B cell (primary cell): ENCODE data around the gene HAPSTR1. TPM values are rescaled to one million over a fixed set of nuclear protein-coding genes. Genes with fewer than 3 reads are reported as not detected.

Source experiments
- ATAC-seq: fragments of 200-7000 bp; cut with Tn5 transposase; one replicate; pipeline ENCODE4 v1.10.0; 2021; ENCODE audit warnings: low read depth, mild to moderate bottlenecking, moderate number of reproducible peaks, moderate library complexity
- CTCF ChIA-PET: fragments of 350-600 bp; sonication (Branson Sonifier 250); formaldehyde crosslinking; loops from one replicate; lab custom pipeline; 2021; ENCODE audit warnings: antibody characterized with exemption, inconsistent platforms; lab: Charles Lee
- POLR2A ChIA-PET: fragments of 350-600 bp; sonication (Branson Sonifier 250); formaldehyde crosslinking; loops from one replicate; lab custom pipeline; 2021; ENCODE audit warnings: antibody characterized with exemption; lab: Charles Lee
- DNase-seq: peaks from one replicate; pipeline ENCODE4 v3.0.0; 2013
- H2AFZ ChIP-seq: 2 replicates; pipeline ENCODE4 v1.6.1; 2012; ENCODE audit warnings: mild to moderate bottlenecking, low read depth, low read length; ENCODE audit not compliant: insufficient read depth, poor library complexity, severe bottlenecking
- H3K27ac ChIP-seq, 2 donors: 1 replicate in 1 of 2; 2 replicates in 1 of 2; pipeline ENCODE4 v1.5.1; 2012 to 2013; ENCODE audit warnings: low read length in 2 of 2, mild to moderate bottlenecking in 2 of 2, moderate library complexity in 1 of 2
- H3K27me3 ChIP-seq, 4 experiments: fragments of 200-600 bp in 1 of 4; sonication (generic) in 1 of 4; replicated peaks in 1 of 4; 1 replicate in 2 of 4; 2 replicates in 2 of 4; pipeline versions ENCODE4 v1.6.1 to v1.7.0; 2013 to 2016; ENCODE audit warnings: low read length in 3 of 4, mild to moderate bottlenecking in 2 of 4, mixed read lengths in 1 of 4, moderate library complexity in 1 of 4; ENCODE audit not compliant: insufficient read depth in 4 of 4, control insufficient read depth in 3 of 4; ENCODE audit errors: control extremely low read depth in 1 of 4
- H3K36me3 ChIP-seq, 2 experiments: replicated peaks in 1 of 2; 1 replicate in 1 of 2; 2 replicates in 1 of 2; pipeline versions ENCODE4 v1.6.1 to v1.7.1; 2013; ENCODE audit warnings: low read length in 1 of 2; ENCODE audit not compliant: insufficient read depth in 2 of 2, control insufficient read depth in 1 of 2; ENCODE audit errors: control extremely low read depth in 1 of 2, extremely low read depth in 1 of 2
- H3K4me1 ChIP-seq, 2 donors: fragments of 200-600 bp in 1 of 2; sonication (generic) in 1 of 2; 1 replicate in 1 of 2; 2 replicates in 1 of 2; pipeline versions ENCODE4 v1.5.1 to v1.6.1; 2013 to 2017; ENCODE audit warnings: low read length in 2 of 2; ENCODE audit not compliant: control insufficient read depth in 2 of 2, insufficient read depth in 2 of 2
- H3K4me2 ChIP-seq: replicated peaks from 2 replicates; pipeline ENCODE3; 2012; ENCODE audit warnings: mild to moderate bottlenecking, low read depth, low read length; ENCODE audit not compliant: poor library complexity, severe bottlenecking
- H3K4me3 ChIP-seq, 5 experiments: fragments of 200-600 bp in 1 of 5; sonication (generic) in 1 of 5; 1 replicate in 3 of 5; 2 replicates in 2 of 5; pipeline versions ENCODE4 v1.5.1 to v1.7.0; 2011 to 2016; ENCODE audit warnings: low read length in 4 of 5, mild to moderate bottlenecking in 4 of 5, low read depth in 2 of 5, control low read depth in 1 of 5, moderate library complexity in 1 of 5; ENCODE audit not compliant: insufficient read depth in 1 of 5; ENCODE audit errors: control extremely low read depth in 1 of 5, extremely low read depth in 1 of 5
- H3K79me2 ChIP-seq: fragments of 200-600 bp; sonication (generic); one replicate; pipeline ENCODE4 v1.6.0; 2016; ENCODE audit warnings: low read length; ENCODE audit not compliant: control insufficient read depth, insufficient read depth
- H3K9ac ChIP-seq: fragments of 200-600 bp; sonication (generic); 2 replicates; pipeline ENCODE4 v1.6.1; 2017; ENCODE audit warnings: mild to moderate bottlenecking, low read length, moderate library complexity
- H3K9me3 ChIP-seq, 3 donors: one replicate each; pipeline versions ENCODE4 v1.6.1 to v1.7.1; 2013; ENCODE audit warnings: low read length in 2 of 3; ENCODE audit not compliant: control insufficient read depth in 2 of 3, insufficient read depth in 1 of 3; ENCODE audit errors: control extremely low read depth in 1 of 3
- H4K20me1 ChIP-seq: 2 replicates; pipeline ENCODE4 v1.6.0; 2012; ENCODE audit warnings: mild to moderate bottlenecking, low read length; ENCODE audit not compliant: insufficient read depth, control insufficient read depth, poor library complexity, severe bottlenecking
- H3K27ac Mint-ChIP-seq: one replicate; pipeline ENCODE4 v1.8.0; 2021; ENCODE audit warnings: mixed read lengths
- H3K27me3 Mint-ChIP-seq: one replicate; pipeline ENCODE4 v1.8.0; 2021; ENCODE audit warnings: mixed read lengths
- H3K4me1 Mint-ChIP-seq: one replicate; pipeline ENCODE4 v1.8.0; 2021; ENCODE audit warnings: mixed read lengths
- H3K4me3 Mint-ChIP-seq: one replicate; pipeline ENCODE4 v1.8.0; 2021; ENCODE audit warnings: mixed read lengths
- H3K9me3 Mint-ChIP-seq: one replicate; pipeline ENCODE4 v1.8.0; 2022; ENCODE audit warnings: mixed read lengths; ENCODE audit not compliant: insufficient read depth
- EZH2 ChIP-seq: IDR thresholded peaks from 2 replicates; pipeline ENCODE4 v1.6.1; 2012; ENCODE audit warnings: borderline replicate concordance, low read depth, mild to moderate bottlenecking, moderate library complexity, low read length; ENCODE audit not compliant: insufficient read depth, poor library complexity, severe bottlenecking
- WGBS: methylation state at CpG from one replicate; pipeline ENCODE4 v1.1.5; 2013; ENCODE audit warnings: missing lambda C conversion rate; ENCODE audit not compliant: insufficient coverage; 5-methylcytosine and 5-hydroxymethylcytosine counted together
- intact Hi-C: fragments of 100-400 bp; cut with micrococcal nuclease; formaldehyde crosslinking; loops from one replicate; pipeline ENCODE4 v1.10.0; 2022
- polyA plus RNA-seq: library from polyadenylated mRNA; depleted of rRNA; stranded (reverse); fragments of >200 nt; gene quantifications from 2 replicates; pipeline ENCODE4 v1.2.3, GENCODE V29; 2012
- total RNA-seq, 2 donors: library from RNA; stranded (reverse); fragments of 120-200 nt in 1 of 2; gene quantifications; 1 replicate in 1 of 2; 2 replicates in 1 of 2; pipeline versions ENCODE4 v1.2.3 to v1.2.4, GENCODE V29; 2013 to 2022
- TF ChIP-seq, protein P1 (sequence below): fragments of 200-600 bp; IDR thresholded peaks from one replicate; pipeline ENCODE4 v1.8.0; 2022; ENCODE audit warnings: antibody characterized with exemption, mild to moderate bottlenecking

Gene HAPSTR1
- total and polyA plus RNA-seq, 2 donors (not counting 1 experiment from before 2014, with no cell fraction given), result 35.5 to 99.2 TPM

DNA sequence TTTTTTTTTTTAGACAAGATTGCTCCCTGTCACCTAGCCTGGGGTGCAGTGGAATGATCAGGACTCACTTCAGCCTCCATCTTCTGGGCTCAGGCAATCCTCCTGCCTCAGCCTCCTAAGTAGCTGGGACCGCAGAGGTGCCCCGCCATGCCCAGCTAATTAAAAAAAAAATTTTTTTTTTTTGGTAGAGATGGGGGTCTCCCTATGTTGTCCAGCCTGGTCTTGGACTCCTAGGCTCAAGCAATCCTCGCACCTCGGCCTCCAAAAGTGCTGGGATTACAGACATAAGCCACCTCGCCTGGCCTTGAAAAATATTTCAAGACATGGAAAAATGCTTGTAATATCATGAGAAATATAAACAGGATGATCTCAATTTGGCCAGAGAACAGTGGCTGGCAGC lies 42.9 kb downstream of the HAPSTR1 start:
- ATAC-seq (no peak), DNase-seq (no peak)
- peaks cover 20 to 34% of the 10 kb centered on the region in 2 donors for H3K4me1 ChIP-seq
- intact Hi-C loops, result loop anchor here (1.0 to 10.0 kb wide), 5 partner anchors 42 to 567 kb away; partner anchors contain the start of genes ABAT and HAPSTR1
- H3K9me3 ChIP-seq, result no peaks in the 10 kb centered on the region
- H3K9ac ChIP-seq, result no peak overlapping the region
- TF ChIP-seq, protein P1, sequence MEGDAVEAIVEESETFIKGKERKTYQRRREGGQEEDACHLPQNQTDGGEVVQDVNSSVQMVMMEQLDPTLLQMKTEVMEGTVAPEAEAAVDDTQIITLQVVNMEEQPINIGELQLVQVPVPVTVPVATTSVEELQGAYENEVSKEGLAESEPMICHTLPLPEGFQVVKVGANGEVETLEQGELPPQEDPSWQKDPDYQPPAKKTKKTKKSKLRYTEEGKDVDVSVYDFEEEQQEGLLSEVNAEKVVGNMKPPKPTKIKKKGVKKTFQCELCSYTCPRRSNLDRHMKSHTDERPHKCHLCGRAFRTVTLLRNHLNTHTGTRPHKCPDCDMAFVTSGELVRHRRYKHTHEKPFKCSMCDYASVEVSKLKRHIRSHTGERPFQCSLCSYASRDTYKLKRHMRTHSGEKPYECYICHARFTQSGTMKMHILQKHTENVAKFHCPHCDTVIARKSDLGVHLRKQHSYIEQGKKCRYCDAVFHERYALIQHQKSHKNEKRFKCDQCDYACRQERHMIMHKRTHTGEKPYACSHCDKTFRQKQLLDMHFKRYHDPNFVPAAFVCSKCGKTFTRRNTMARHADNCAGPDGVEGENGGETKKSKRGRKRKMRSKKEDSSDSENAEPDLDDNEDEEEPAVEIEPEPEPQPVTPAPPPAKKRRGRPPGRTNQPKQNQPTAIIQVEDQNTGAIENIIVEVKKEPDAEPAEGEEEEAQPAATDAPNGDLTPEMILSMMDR, result no peak
- TF ChIP-seq EZH2, result no peak
- H3K27me3 ChIP-seq, result peaks cover 0 to 2% (median 0%) of the 10 kb centered on the region in 4 experiments
- H2AFZ ChIP-seq, result no peak overlapping the region
- no peaks in the 10 kb centered on the region for H3K36me3 ChIP-seq
- H4K20me1 ChIP-seq, result peaks cover 11% of the 10 kb centered on the region
- no peak overlapping the region for H3K4me3 Mint-ChIP-seq
- peaks cover 17% of the 10 kb centered on the region for H3K79me2 ChIP-seq
- peaks cover 35% of the 10 kb centered on the region for H3K4me1 Mint-ChIP-seq
- no peak overlapping the region for H3K27ac ChIP-seq
- H3K27ac Mint-ChIP-seq, result no peak overlapping the region
- no peak overlapping the region for H3K4me2 ChIP-seq
- peaks cover 3% of the 10 kb centered on the region for H3K27me3 Mint-ChIP-seq
- no peaks in the 10 kb centered on the region for H3K9me3 Mint-ChIP-seq
- H3K4me3 ChIP-seq, result no peak overlapping the region
- POLR2A ChIA-PET, result interaction anchor here (0.7 to 2.1 kb wide), 4 partner anchors 20 to 288 kb away, joined by 3 to 10 read pairs (median 4); partner anchors contain the start of gene HAPSTR1
- 100% methylated on average over 2 of the region's 5 CpGs for WGBS
- CTCF ChIA-PET, result interaction anchor here (0.6 to 3.3 kb wide), 29 partner anchors 10 to 1603 kb away, joined by 3 to 28 read pairs (median 5); partner anchors contain the start of genes HAPSTR1 and LITAFD

DNA sequence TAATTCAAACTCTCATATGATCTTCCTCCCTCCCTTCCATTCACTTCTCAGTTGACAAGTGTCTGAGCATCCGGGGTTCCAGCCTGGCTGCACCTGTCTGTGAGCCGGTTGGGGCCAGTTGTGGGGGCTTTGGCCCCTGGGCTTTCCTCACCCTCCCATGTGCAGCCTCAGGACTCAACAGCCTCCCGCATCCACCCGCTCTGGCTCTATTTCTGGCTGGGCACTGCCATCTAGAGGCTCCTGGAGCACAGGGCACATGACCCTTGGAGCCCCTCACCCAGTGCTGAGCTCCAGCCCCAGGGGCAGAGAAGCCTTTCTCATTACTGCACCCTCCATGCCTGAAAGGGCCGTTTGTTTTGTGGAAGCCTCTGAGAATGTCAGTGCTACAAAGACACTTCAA lies 43.3 kb downstream of the HAPSTR1 start:
- H3K27ac Mint-ChIP-seq, result peak overlapping the region; percentile 70
- H3K9me3 Mint-ChIP-seq, result no peaks in the 10 kb centered on the region
- peaks cover 0 to 3% (median 0%) of the 10 kb centered on the region in 4 experiments for H3K27me3 ChIP-seq
- ATAC-seq, result peak; percentile 63
- peaks cover 11% of the 10 kb centered on the region for H4K20me1 ChIP-seq
- TF ChIP-seq, protein P1, result peak; percentile 76
- TF ChIP-seq EZH2, result no peak
- intact Hi-C loops, result loop anchor here (1.0 to 10.0 kb wide), 7 partner anchors 42 to 1048 kb away; partner anchors contain the start of genes ABAT, GRIN2A and HAPSTR1
- H3K4me1 Mint-ChIP-seq, result peaks cover 37% of the 10 kb centered on the region
- H2AFZ ChIP-seq, result no peak overlapping the region
- no peak overlapping the region for H3K27ac ChIP-seq
- H3K36me3 ChIP-seq, result no peaks in the 10 kb centered on the region
- ChIA-PET POLR2A (interaction anchor here (1.1 to 2.1 kb wide), 3 partner anchors 21 to 243 kb away, joined by 3 to 10 read pairs (median 4); partner anchors contain the start of gene HAPSTR1), CTCF (interaction anchor here (0.6 to 3.3 kb wide), 32 partner anchors 10 to 1603 kb away, joined by 3 to 28 read pairs (median 5); partner anchors contain the start of genes HAPSTR1 and LITAFD)
- H3K9ac ChIP-seq, result no peak overlapping the region
- peaks cover 19% of the 10 kb centered on the region for H3K79me2 ChIP-seq
- H3K4me2 ChIP-seq, result no peak overlapping the region
- peaks cover 23 to 38% of the 10 kb centered on the region in 2 donors for H3K4me1 ChIP-seq
- H3K4me3 Mint-ChIP-seq, result no peak overlapping the region
- no peaks in the 10 kb centered on the region for H3K9me3 ChIP-seq
- peaks cover 3% of the 10 kb centered on the region for H3K27me3 Mint-ChIP-seq
- peak; percentile 74 for DNase-seq
- H3K4me3 ChIP-seq, result no peak overlapping the region
- WGBS, result 10% methylated on average over 5 of the region's 5 CpGs
